SK-N-SH treated with all-trans-retinoic acid at 6 μM for 48 hours (cell line): ENCODE measurements around the gene PRC1.
"Not testable (repeated sequence)": the region's sequence is repeated elsewhere in the genome, so short reads cannot be mapped to it uniquely, and the experiment has no call there.

Experiments
- ARNTL ChIP-seq: fragments of 450-650 bp; formaldehyde crosslinking; IDR thresholded peaks from 2 replicates; pipeline ENCODE4 v1.5.0; 2020; ENCODE audit warnings: low read depth, mild to moderate bottlenecking, moderate library complexity, borderline replicate concordance
- CSRNP3 ChIP-seq: fragments of 250-450 bp; sonication (Bioruptor Pico); IDR thresholded peaks from 2 replicates; pipeline ENCODE4 v1.5.1; 2021; ENCODE audit warnings: mild to moderate bottlenecking, moderate library complexity
- GLIS3 ChIP-seq: fragments of 250-450 bp; sonication (Bioruptor Pico); IDR thresholded peaks from 2 replicates; pipeline ENCODE4 v1.5.0; 2020; ENCODE audit warnings: mild to moderate bottlenecking, moderate library complexity
- PATZ1 ChIP-seq: fragments of 250-450 bp; sonication (Bioruptor Pico); IDR thresholded peaks from 2 replicates; pipeline ENCODE4 v1.8.0; 2020; ENCODE audit warnings: mild to moderate bottlenecking, moderate library complexity, borderline replicate concordance
- RARB ChIP-seq: fragments of 250-450 bp; sonication (Bioruptor Pico); IDR thresholded peaks from 2 replicates; pipeline ENCODE4 v1.8.0; 2021; ENCODE audit warnings: mild to moderate bottlenecking, moderate library complexity
- TOX ChIP-seq: fragments of 250-450 bp; sonication (Bioruptor Pico); IDR thresholded peaks from 2 replicates; pipeline ENCODE4 v1.8.0; 2021; ENCODE audit warnings: mild to moderate bottlenecking, moderate library complexity, borderline replicate concordance

GRCh38 chr15:90926766-90927165 is 67.6 kb downstream of the PRC1 start:
- TF ChIP-seq RARB (CRISPR knock-in tag); GLIS3; PATZ1; CSRNP3 (CRISPR knock-in tag); ARNTL; TOX (CRISPR knock-in tag): not testable (repeated sequence)
